NAMALWA (cell line): ENCODE measurements around the gene GJC2.

Experiments
- DNase-seq: peaks from one replicate; pipeline ENCODE4 v3.0.0-alpha.2; 2015; ENCODE audit warnings: low spot score

The GJC2 gene

GRCh38 chr1:228158151-228159007 is 8.6 kb downstream of the GJC2 start:
- DNase-seq, result no peak

- no peak for DNase-seq
Observed at GRCh38 chr1:228159008-228159665, 9.4 kb downstream of the GJC2 start.

- DNase-seq, result no peak
Observed at GRCh38 chr1:228160201-228160761, 10.6 kb downstream of the GJC2 start.

- no peak for DNase-seq
Observed at GRCh38 chr1:228161362-228161761, 11.6 kb downstream of the GJC2 start.

GRCh38 chr1:228161866-228162265 is 12.1 kb downstream of the GJC2 start:
- DNase-seq, result no peak

- no peak for DNase-seq
Observed at GRCh38 chr1:228162286-228163006, 12.7 kb downstream of the GJC2 start.

- DNase-seq, result no peak
Observed at GRCh38 chr1:228163007-228163753, 13.4 kb downstream of the GJC2 start.

GRCh38 chr1:228163776-228164519 is 14.2 kb downstream of the GJC2 start:
- no peak for DNase-seq

GRCh38 chr1:228164561-228165371 is 15.0 kb downstream of the GJC2 start:
- no peak for DNase-seq

- DNase-seq, result peak; percentile 98
Observed at GRCh38 chr1:228165372-228166169, 15.8 kb downstream of the GJC2 start, which contains the start of gene IBA57. Gene IBA57, plus strand, starts transcription at chr1:228165804. Its CDS starts 13 bp downstream, at chr1:228165817.

GRCh38 chr1:228166170-228166936 is 16.6 kb downstream of the GJC2 start:
- DNase-seq, result peak; percentile 84

GRCh38 chr1:228168563-228169270 is 19.0 kb downstream of the GJC2 start:
- no peak for DNase-seq

GRCh38 chr1:228169345-228169744 is 19.6 kb downstream of the GJC2 start:
- DNase-seq, result no peak

GRCh38 chr1:228170666-228171065 is 20.9 kb downstream of the GJC2 start:
- DNase-seq, result no peak

- no peak for DNase-seq
Observed at GRCh38 chr1:228171221-228171891, 21.6 kb downstream of the GJC2 start.

- no peak for DNase-seq
Observed at GRCh38 chr1:228172591-228173527, 23.1 kb downstream of the GJC2 start.
